Measurements from ENCODE around the gene SLC25A23. TPM values are rescaled to one million over a fixed set of nuclear protein-coding genes. Genes with fewer than 3 reads are reported as not detected.
A peak's percentile ranks its signal among the peaks of the same experiment; 100 is the strongest.

The SLC25A23 gene
- polyA plus RNA-seq, 2 of the 4 experiments (the other 2 are of a cell fraction), result 3.3 to 18.2 TPM

GRCh38 chr19:6427131-6427530 is 32.5 kb downstream of the SLC25A23 start:
- no peak for FAIRE-seq

GRCh38 chr19:6425732-6426620 is 33.6 kb downstream of the SLC25A23 start:
- ChIA-PET CTCF (interaction anchor here (1.0 to 1.4 kb wide), 2 partner anchors 8 to 207 kb away, joined by 3 to 4 read pairs; no protein-coding TSS in a partner anchor), POLR2A (no interaction called here)
- peak overlapping the region; percentile 51 for H3K4me2 ChIP-seq
- TF ChIP-seq HEYL (CRISPR knock-in tag; IDR thresholded peaks at IDR 0.05) (no peak), POLR2AphosphoS2 (conservative IDR thresholded peaks at IDR 0.05; ENCODE audit: low read length) (no peak), HOXA7 (CRISPR knock-in tag; IDR thresholded peaks at IDR 0.05) (no peak), CBX8 (IDR thresholded peaks at IDR 0.05) (no peak), TP53 (CRISPR knock-in tag; IDR thresholded peaks at IDR 0.05) (no peak), CBX2 (IDR thresholded peaks at IDR 0.05; ENCODE audit: borderline replicate concordance, low read depth) (no peak), E2F6 (IDR thresholded peaks at IDR 0.05; ENCODE audit: borderline replicate concordance, low read depth) (no peak), ZNF302 (CRISPR knock-in tag; IDR thresholded peaks at IDR 0.05) (no peak), HMGXB4 (CRISPR knock-in tag; IDR thresholded peaks at IDR 0.05; ENCODE audit: borderline replicate concordance) (no peak; the same call in 1 of the 2 replicates), RNF2 (IDR thresholded peaks at IDR 0.05; ENCODE audit: borderline replicate concordance, low read depth) (no peak), FOSB (CRISPR knock-in tag; IDR thresholded peaks at IDR 0.05) (no peak), ESRRA (IDR thresholded peaks at IDR 0.05; ENCODE audit: borderline replicate concordance, low read length) (no peak), GATA3 (IDR thresholded peaks at IDR 0.05; ENCODE audit: borderline replicate concordance) (no peak), BCL3 (IDR thresholded peaks at IDR 0.05) (no peak), EP300 (IDR thresholded peaks at IDR 0.05) (no peak), EHMT2 (IDR thresholded peaks at IDR 0.05; ENCODE audit: low read depth) (no peak)
- no peaks in the 10 kb centered on the region for H3K9me3 ChIP-seq
- H3K4me3 ChIP-seq, result peak overlapping the region; percentile 15; the same call in 1 of the 3 replicates
- no peak for ATAC-seq
- WGBS (ENCODE audit: missing lambda C conversion rate), result 93% methylated on average over 12 of the region's 21 CpGs
- FAIRE-seq, result no peak
- DNase-seq (ENCODE audit: low read depth in 1 of 2, low spot score in 1 of 2), result no peak
- peak overlapping the region; percentile 68 to 87 for H3K27ac ChIP-seq
- H3K4me1 ChIP-seq, result peaks cover 15% of the 10 kb centered on the region; the same call in 2 of the 3 replicates

More at GRCh38 chr19:6427131-6427530, 32.5 kb downstream of the SLC25A23 start:
- no peak overlapping the region for H3K4me3 ChIP-seq
- 97% methylated on average over 17 of the region's 18 CpGs for WGBS (ENCODE audit: missing lambda C conversion rate)
- CTCF ChIA-PET, result no interaction called here
- no peak for TF ChIP-seq EHF (CRISPR knock-in tag; IDR thresholded peaks at IDR 0.05)
- TF ChIP-seq RAD21 (conservative IDR thresholded peaks at IDR 0.05 in 1 of 2, IDR thresholded peaks at IDR 0.05 in 1 of 2), result no peak
- TF ChIP-seq EHMT2 (IDR thresholded peaks at IDR 0.05; ENCODE audit: low read depth), result no peak
- no peak for TF ChIP-seq FOXS1 (CRISPR knock-in tag; IDR thresholded peaks at IDR 0.05)
- TF ChIP-seq ZSCAN20 (CRISPR knock-in tag; IDR thresholded peaks at IDR 0.05), result no peak
- no peaks in the 10 kb centered on the region for H3K9me3 ChIP-seq
- no peak overlapping the region for H3K27ac ChIP-seq
- peaks cover 11% of the 10 kb centered on the region; the same call in 2 of the 3 replicates for H3K4me1 ChIP-seq
- no peak for DNase-seq (ENCODE audit: low read depth in 1 of 2, low spot score in 1 of 2)
- POLR2A ChIA-PET, result no interaction called here
- H3K4me2 ChIP-seq, result no peak overlapping the region
- no peak for ATAC-seq
